NCI-H460 (cell line): ENCODE data around the gene DNPH1. TPM values are rescaled to one million over a fixed set of nuclear protein-coding genes. Genes with fewer than 3 reads are reported as not detected.

ENCODE experiments used
- DNase-seq: peaks from one replicate; pipeline ENCODE4 v3.0.0-alpha.2; 2016; ENCODE audit warnings: low read depth; ENCODE audit errors: extremely low read depth
- total RNA-seq: library from RNA; depleted of rRNA; stranded (reverse); fragments of >200 nt; shearing (Covaris generic); gene quantifications from 2 replicates; pipeline ENCODE4 v1.2.3, GENCODE V29; 2014

The DNPH1 gene
- total RNA-seq, 1 experiment from 2014 or later = 114 TPM

GRCh38 chr6:43247114-43247999 is 18.1 kb upstream of the DNPH1 start:
- peak; percentile 47 for DNase-seq

- peak; percentile 21 for DNase-seq
These were observed 17.2 kb upstream of the DNPH1 start for GRCh38 chr6:43246301-43247113.

- no peak for DNase-seq
These were observed 14.5 kb upstream of the DNPH1 start for GRCh38 chr6:43243664-43244321.

- DNase-seq = no peak
These were observed 13.8 kb upstream of the DNPH1 start, which contains the start of gene TTBK1 for GRCh38 chr6:43242908-43243663. TSS of gene TTBK1 (plus strand) at chr6:43243481. CDS start at chr6:43246661, 3,180 bp downstream.

- DNase-seq = no peak
These were observed 12.2 kb upstream of the DNPH1 start for GRCh38 chr6:43241446-43241845.

GRCh38 chr6:43240950-43241349 is 11.7 kb upstream of the DNPH1 start:
- no peak for DNase-seq

- no peak for DNase-seq
These were observed 9.8 kb upstream of the DNPH1 start for GRCh38 chr6:43239054-43239453.

GRCh38 chr6:43235841-43236240 is 6.6 kb upstream of the DNPH1 start:
- no peak for DNase-seq

GRCh38 chr6:43231735-43232450 is 2.6 kb upstream of the DNPH1 start:
- no peak for DNase-seq

- DNase-seq = no peak
These were observed 1.8 kb upstream of the DNPH1 start for GRCh38 chr6:43231053-43231452.

- DNase-seq = no peak
These were observed 731 bp upstream of the DNPH1 start for GRCh38 chr6:43229803-43230620.

- DNase-seq = no peak
These were observed 3.0 kb downstream of the DNPH1 start for GRCh38 chr6:43226192-43226851.

GRCh38 chr6:43223175-43223574 is 6.1 kb downstream of the DNPH1 start:
- no peak for DNase-seq

GRCh38 chr6:43222418-43223059 is 6.7 kb downstream of the DNPH1 start:
- no peak for DNase-seq

GRCh38 chr6:43221046-43221972 is 8.0 kb downstream of the DNPH1 start:
- no peak for DNase-seq

- no peak for DNase-seq
These were observed 8.8 kb downstream of the DNPH1 start for GRCh38 chr6:43220439-43220951.
